ENCODE results near the gene ACOX3. TPM values are rescaled to one million over a fixed set of nuclear protein-coding genes. Genes with fewer than 3 reads are reported as not detected.
A peak's percentile ranks its signal among the peaks of the same experiment; 100 is the strongest.

Gene ACOX3
- polyA plus RNA-seq, 3 donors: 3.8 to 16.8 (median 13.3) TPM

GRCh38 chr4:8326206-8326605, 114.3 kb downstream of the ACOX3 start:
- DNase-seq: no peak
- Mint-ChIP-seq H3K27ac (peak overlapping the region in 1 of 7 donors; percentile 68), H3K4me3 (no peak overlapping the region), H3K27me3 (ENCODE audit: low read depth in 3 of 3) (peaks cover 0 to 5% (median 0%) of the 10 kb centered on the region in 3 donors), H3K9me3 (peaks cover 0 to 9% (median 0%) of the 10 kb centered on the region in 7 donors), H3K4me1 (peaks cover 6% of the 10 kb centered on the region), H3K36me3 (no peaks in the 10 kb centered on the region)
- Histone ChIP-seq H3K27me3 (ENCODE audit: control insufficient read depth in 2 of 2, insufficient read depth in 2 of 2, low read length in 2 of 2) (no peaks in the 10 kb centered on the region), H3K36me3 (replicated peaks in 1 of 2; ENCODE audit: control insufficient read depth in 1 of 2, insufficient read depth in 2 of 2, low read length in 2 of 2) (no peaks in the 10 kb centered on the region), H3K9ac (ENCODE audit: insufficient read depth, low read length, poor library complexity, severe bottlenecking) (no peak overlapping the region), H3K4me1 (ENCODE audit: control insufficient read depth in 1 of 2, insufficient read depth in 2 of 2, low read length in 2 of 2) (no peaks in the 10 kb centered on the region), H2AFZ (ENCODE audit: insufficient read depth, low read depth, low read length, poor library complexity, severe bottlenecking) (no peak overlapping the region), H3K9me3 (replicated peaks in 1 of 2; ENCODE audit: control insufficient read depth in 1 of 2, insufficient read depth in 1 of 2, low read length in 2 of 2) (no peaks in the 10 kb centered on the region), H3K79me2 (ENCODE audit: insufficient read depth, low read length) (no peaks in the 10 kb centered on the region), H4K20me1 (ENCODE audit: insufficient read depth, low read length) (no peaks in the 10 kb centered on the region), H3K4me2 (replicated peaks; ENCODE audit: extremely low read depth, low read length, poor library complexity, severe bottlenecking) (no peak overlapping the region), H3K4me3 (replicated peaks in 1 of 3; ENCODE audit: low read depth in 2 of 3, low read length in 3 of 3) (no peak overlapping the region), H3K27ac (ENCODE audit: low read depth in 1 of 2, low read length in 2 of 2) (no peak overlapping the region)
- intact Hi-C loops (cut with micrococcal nuclease): no loop called here
- TF ChIP-seq CTCF (IDR thresholded peaks at IDR 0.05): no peak

GRCh38 chr4:8325291-8325973, 115.1 kb downstream of the ACOX3 start:
- no peaks in the 10 kb centered on the region for H4K20me1 ChIP-seq (ENCODE audit: insufficient read depth, low read length)
- no peaks in the 10 kb centered on the region for H3K27me3 ChIP-seq (ENCODE audit: control insufficient read depth in 2 of 2, insufficient read depth in 2 of 2, low read length in 2 of 2)
- H3K4me3 ChIP-seq (replicated peaks in 1 of 3; ENCODE audit: low read depth in 2 of 3, low read length in 3 of 3): no peak overlapping the region
- peaks cover 0 to 9% (median 0%) of the 10 kb centered on the region in 7 donors for H3K9me3 Mint-ChIP-seq
- H3K27ac Mint-ChIP-seq: peak overlapping the region in 1 of 7 donors; percentile 68
- 82% methylated on average over 8 of the region's 8 CpGs for WGBS (ENCODE audit: insufficient coverage)
- TF ChIP-seq CTCF (IDR thresholded peaks at IDR 0.05): no peak
- H3K27ac ChIP-seq (ENCODE audit: low read depth in 1 of 2, low read length in 2 of 2): no peak overlapping the region
- intact Hi-C loops (cut with micrococcal nuclease): no loop called here
- H3K9ac ChIP-seq (ENCODE audit: insufficient read depth, low read length, poor library complexity, severe bottlenecking): no peak overlapping the region
- peaks cover 0 to 5% (median 0%) of the 10 kb centered on the region in 3 donors for H3K27me3 Mint-ChIP-seq (ENCODE audit: low read depth in 3 of 3)
- peaks cover 6% of the 10 kb centered on the region for H3K4me1 Mint-ChIP-seq
- H3K36me3 ChIP-seq (replicated peaks in 1 of 2; ENCODE audit: control insufficient read depth in 1 of 2, insufficient read depth in 2 of 2, low read length in 2 of 2): no peaks in the 10 kb centered on the region
- H3K4me1 ChIP-seq (ENCODE audit: control insufficient read depth in 1 of 2, insufficient read depth in 2 of 2, low read length in 2 of 2): no peaks in the 10 kb centered on the region
- H3K79me2 ChIP-seq (ENCODE audit: insufficient read depth, low read length): no peaks in the 10 kb centered on the region
- H3K36me3 Mint-ChIP-seq: no peaks in the 10 kb centered on the region
- H2AFZ ChIP-seq (ENCODE audit: insufficient read depth, low read depth, low read length, poor library complexity, severe bottlenecking): no peak overlapping the region
- no peaks in the 10 kb centered on the region for H3K9me3 ChIP-seq (replicated peaks in 1 of 2; ENCODE audit: control insufficient read depth in 1 of 2, insufficient read depth in 1 of 2, low read length in 2 of 2)
- no peak overlapping the region for H3K4me2 ChIP-seq (replicated peaks; ENCODE audit: extremely low read depth, low read length, poor library complexity, severe bottlenecking)
- H3K4me3 Mint-ChIP-seq: no peak overlapping the region
- no peak for DNase-seq
